Measurements from ENCODE around the gene PCBP3. TPM values are rescaled to one million over a fixed set of nuclear protein-coding genes. Genes with fewer than 3 reads are reported as not detected.
"Not testable (repeated sequence)": the region's sequence is repeated elsewhere in the genome, so short reads cannot be mapped to it uniquely, and the experiment has no call there.

PCBP3 gene
- total RNA-seq, 6 experiments from 2014 or later, result not detected

GRCh38 chr21:45603481-45603880 lies 40.0 kb upstream of the PCBP3 start:
- no peak overlapping the region for H3K27ac Mint-ChIP-seq
- peaks cover 40% of the 10 kb centered on the region for H3K9me3 Mint-ChIP-seq
- TF ChIP-seq CTCF (IDR thresholded peaks at IDR 0.05), result no peak
- H3K36me3 Mint-ChIP-seq (ENCODE audit: low read depth), result peaks cover 16% of the 10 kb centered on the region
- peaks cover 23% of the 10 kb centered on the region for H3K27me3 Mint-ChIP-seq (ENCODE audit: insufficient read depth)
- no peak for DNase-seq
- no peak overlapping the region for H3K4me3 Mint-ChIP-seq
- H3K4me1 Mint-ChIP-seq (ENCODE audit: low read depth), result no peaks in the 10 kb centered on the region

DNA sequence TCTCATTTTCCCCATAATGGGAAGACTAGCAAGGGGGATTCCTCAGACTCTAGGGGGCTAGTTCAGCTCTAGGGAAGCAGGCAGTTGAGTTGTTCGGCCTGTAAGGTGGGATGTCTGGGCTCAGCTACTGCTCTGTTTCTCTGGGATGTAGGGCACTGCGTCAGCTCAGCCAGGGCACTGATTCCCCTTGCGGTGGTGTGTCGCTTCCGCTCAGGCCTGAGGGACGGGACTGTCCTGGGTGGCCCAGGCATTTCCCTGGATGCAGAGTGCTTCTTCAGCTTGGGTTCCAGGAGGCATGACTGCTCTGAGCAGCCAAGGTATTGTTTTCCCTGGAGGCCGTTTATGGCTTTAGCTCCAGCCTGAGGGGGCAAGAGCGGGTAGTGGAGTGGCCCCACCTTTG lies 38.8 kb upstream of the PCBP3 start:
- H3K4me1 Mint-ChIP-seq (ENCODE audit: low read depth); DNase-seq; H3K4me3 Mint-ChIP-seq; H3K27ac Mint-ChIP-seq: not testable (repeated sequence)
- Mint-ChIP-seq H3K36me3 (ENCODE audit: low read depth) (peaks cover 16% of the 10 kb centered on the region), H3K27me3 (ENCODE audit: insufficient read depth) (peaks cover 21% of the 10 kb centered on the region), H3K9me3 (peaks cover 40% of the 10 kb centered on the region)

DNA sequence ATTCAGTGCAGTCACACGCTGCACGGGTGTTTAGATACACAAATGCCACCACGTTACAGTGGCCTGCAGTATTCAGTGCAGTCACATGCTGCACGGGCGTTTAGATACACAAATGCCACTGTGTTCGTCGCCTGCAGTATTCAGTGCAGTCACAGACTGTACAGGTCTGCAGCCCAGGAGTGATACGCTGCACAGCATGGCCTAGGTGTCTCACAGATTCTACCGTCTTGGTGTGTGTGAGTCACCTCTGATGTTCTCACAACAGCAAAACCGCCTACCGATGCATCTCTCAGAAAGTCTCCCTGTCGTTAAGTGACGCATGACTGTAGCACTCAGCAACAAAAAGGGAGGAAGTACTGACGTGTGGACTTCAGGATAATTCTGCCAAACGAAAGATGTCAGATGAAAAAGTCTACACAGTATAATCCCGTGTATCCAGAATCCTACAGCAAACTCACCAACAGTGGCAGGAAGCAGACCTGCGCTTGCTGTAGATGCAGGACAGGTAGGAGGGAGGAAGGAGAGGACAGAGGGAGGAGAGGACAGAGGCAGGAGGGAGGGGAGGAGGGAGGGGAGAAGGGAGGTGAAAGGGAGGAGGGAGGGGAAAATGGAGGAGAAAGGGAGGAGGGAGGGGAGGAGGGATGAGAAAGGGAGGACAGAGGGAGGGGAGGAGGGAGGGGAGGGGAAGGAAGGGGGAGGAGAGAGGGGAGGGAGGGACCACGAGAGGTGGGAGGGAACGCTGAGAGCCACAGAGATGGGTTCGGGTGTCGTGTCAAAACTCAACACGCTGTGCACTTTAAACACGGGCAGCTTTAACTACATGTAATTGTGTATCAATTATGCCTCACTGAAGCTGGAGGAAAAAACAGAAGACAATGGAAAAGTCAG lies 36.3 kb upstream of the PCBP3 start:
- peaks cover 7% of the 10 kb centered on the region for H3K4me1 Mint-ChIP-seq (ENCODE audit: low read depth)
- peaks cover 23% of the 10 kb centered on the region for H3K9me3 Mint-ChIP-seq
- DNase-seq, result no peak
- peaks cover 16% of the 10 kb centered on the region for H3K36me3 Mint-ChIP-seq (ENCODE audit: low read depth)
- no peak overlapping the region for H3K4me3 Mint-ChIP-seq
- peaks cover 26% of the 10 kb centered on the region for H3K27me3 Mint-ChIP-seq (ENCODE audit: insufficient read depth)
- no peak for TF ChIP-seq CTCF (IDR thresholded peaks at IDR 0.05)
- H3K27ac Mint-ChIP-seq, result no peak overlapping the region

DNA sequence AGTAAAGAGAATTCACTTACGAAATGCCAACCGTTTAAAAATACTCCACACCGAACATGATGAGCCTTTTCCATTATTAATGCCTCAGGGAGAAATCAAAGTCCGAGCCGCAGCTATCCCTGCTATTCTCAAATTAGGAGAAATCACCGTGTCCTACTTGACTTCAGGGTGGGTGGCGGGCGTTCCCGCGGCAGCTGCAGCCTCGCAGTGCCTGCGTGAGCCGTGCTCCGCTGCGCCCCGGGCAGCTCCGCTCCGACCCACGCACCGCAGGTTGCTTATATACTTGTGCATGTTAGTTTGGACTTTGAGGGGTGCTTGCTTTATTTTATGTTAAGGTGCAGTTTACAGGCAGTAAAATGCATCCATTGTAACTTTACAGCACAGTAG lies 35.6 kb upstream of the PCBP3 start:
- no peak for TF ChIP-seq CTCF (IDR thresholded peaks at IDR 0.05)
- Mint-ChIP-seq H3K27ac (no peak overlapping the region), H3K9me3 (peaks cover 17% of the 10 kb centered on the region), H3K36me3 (ENCODE audit: low read depth) (peaks cover 16% of the 10 kb centered on the region), H3K4me3 (no peak overlapping the region), H3K27me3 (ENCODE audit: insufficient read depth) (peaks cover 26% of the 10 kb centered on the region), H3K4me1 (ENCODE audit: low read depth) (peaks cover 13% of the 10 kb centered on the region)
- no peak for DNase-seq

DNA sequence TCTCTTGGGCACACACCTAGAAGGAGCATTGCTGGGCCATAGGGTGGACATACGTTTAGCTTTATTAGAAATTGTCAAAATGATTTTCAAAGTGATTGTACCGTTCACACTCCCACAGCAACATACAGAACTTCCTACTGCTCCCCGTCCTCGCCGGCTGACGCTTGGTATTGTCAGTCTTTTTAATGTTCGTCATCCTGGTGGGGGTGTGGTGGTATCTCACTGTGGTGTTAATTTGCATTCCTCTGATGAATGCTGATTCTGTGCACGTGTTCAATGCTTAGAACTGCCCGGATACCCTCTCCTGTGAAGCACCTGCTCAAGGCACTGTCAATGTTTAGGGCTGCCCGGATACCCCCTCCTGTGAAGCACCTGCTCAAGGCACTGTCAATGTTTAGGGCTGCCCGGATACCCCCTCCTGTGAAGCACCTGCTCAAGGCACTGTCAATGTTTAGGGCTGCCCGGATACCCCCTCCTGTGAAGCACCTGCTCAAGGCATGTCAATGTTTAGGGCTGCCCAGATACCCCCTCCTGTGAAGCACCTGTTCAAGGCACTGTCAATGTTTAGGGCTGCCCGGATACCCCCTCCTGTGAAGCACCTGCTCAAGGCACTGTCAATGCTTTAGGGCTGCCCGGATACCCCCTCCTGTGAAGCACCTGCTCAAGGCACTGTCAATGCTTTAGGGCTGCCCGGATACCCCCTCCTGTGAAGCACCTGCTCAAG lies 34.6 kb upstream of the PCBP3 start:
- not testable (repeated sequence) for H3K36me3 Mint-ChIP-seq (ENCODE audit: low read depth); H3K9me3 Mint-ChIP-seq; DNase-seq; H3K27ac Mint-ChIP-seq; H3K4me3 Mint-ChIP-seq
- peaks cover 19% of the 10 kb centered on the region for H3K4me1 Mint-ChIP-seq (ENCODE audit: low read depth)
- peaks cover 27% of the 10 kb centered on the region for H3K27me3 Mint-ChIP-seq (ENCODE audit: insufficient read depth)

DNA sequence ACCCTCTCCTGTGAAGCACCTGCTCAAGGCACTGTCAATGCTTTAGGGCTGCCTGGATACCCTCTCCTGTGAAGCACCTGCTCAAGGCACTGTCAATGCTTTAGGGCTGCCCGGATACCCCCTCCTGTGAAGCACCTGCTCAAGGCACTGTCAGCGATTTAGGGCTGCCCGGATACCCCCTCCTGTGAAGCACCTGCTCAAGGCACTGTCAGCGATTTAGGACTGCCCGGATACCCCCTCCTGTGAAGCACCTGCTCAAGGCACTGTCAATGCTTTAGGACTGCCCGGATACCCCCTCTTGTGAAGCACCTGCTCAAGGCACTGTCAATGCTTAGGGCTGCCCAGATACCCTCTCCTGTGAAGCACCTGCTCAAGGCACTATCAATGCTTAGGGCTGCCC lies 33.9 kb upstream of the PCBP3 start:
- H3K4me1 Mint-ChIP-seq (ENCODE audit: low read depth), result peaks cover 20% of the 10 kb centered on the region
- H3K36me3 Mint-ChIP-seq (ENCODE audit: low read depth); H3K4me3 Mint-ChIP-seq; H3K9me3 Mint-ChIP-seq; DNase-seq; H3K27ac Mint-ChIP-seq: not testable (repeated sequence)
- H3K27me3 Mint-ChIP-seq (ENCODE audit: insufficient read depth), result peaks cover 27% of the 10 kb centered on the region

- Mint-ChIP-seq H3K27ac (no peak overlapping the region), H3K36me3 (ENCODE audit: low read depth) (no peaks in the 10 kb centered on the region), H3K4me1 (ENCODE audit: low read depth) (peaks cover 20% of the 10 kb centered on the region), H3K4me3 (no peak overlapping the region), H3K27me3 (ENCODE audit: insufficient read depth) (peaks cover 37% of the 10 kb centered on the region), H3K9me3 (no peaks in the 10 kb centered on the region)
- DNase-seq, result no peak
- TF ChIP-seq CTCF (IDR thresholded peaks at IDR 0.05), result no peak
Observed at GRCh38 chr21:45611296-45611695, 32.2 kb upstream of the PCBP3 start.

Data from HFFc6 (cell line).